Astrocyte of the cerebellum (primary cell): Measurements from ENCODE around the gene CORO7.

Experiments
- DNase-seq: peaks from one replicate; pipeline ENCODE4 v3.0.0-alpha.2; 2011; ENCODE audit warnings: low read depth
- H3K4me3 ChIP-seq: 2 replicates; pipeline ENCODE4 v1.5.1; 2011; ENCODE audit warnings: mild to moderate bottlenecking, low read depth, low read length, moderate library complexity
- in situ Hi-C: cut with HindIII; loops from 2 replicates; pipeline ENCODE4 v1.10.0; 2017; ENCODE audit warnings: low sequenced_read_pairs
- TF ChIP-seq, protein P1 (sequence below): IDR thresholded peaks from 2 replicates; pipeline ENCODE4 v1.5.1; 2012; ENCODE audit warnings: low read length, low read depth, moderate library complexity, mild to moderate bottlenecking; ENCODE audit errors: missing control alignments

CORO7 gene

DNA sequence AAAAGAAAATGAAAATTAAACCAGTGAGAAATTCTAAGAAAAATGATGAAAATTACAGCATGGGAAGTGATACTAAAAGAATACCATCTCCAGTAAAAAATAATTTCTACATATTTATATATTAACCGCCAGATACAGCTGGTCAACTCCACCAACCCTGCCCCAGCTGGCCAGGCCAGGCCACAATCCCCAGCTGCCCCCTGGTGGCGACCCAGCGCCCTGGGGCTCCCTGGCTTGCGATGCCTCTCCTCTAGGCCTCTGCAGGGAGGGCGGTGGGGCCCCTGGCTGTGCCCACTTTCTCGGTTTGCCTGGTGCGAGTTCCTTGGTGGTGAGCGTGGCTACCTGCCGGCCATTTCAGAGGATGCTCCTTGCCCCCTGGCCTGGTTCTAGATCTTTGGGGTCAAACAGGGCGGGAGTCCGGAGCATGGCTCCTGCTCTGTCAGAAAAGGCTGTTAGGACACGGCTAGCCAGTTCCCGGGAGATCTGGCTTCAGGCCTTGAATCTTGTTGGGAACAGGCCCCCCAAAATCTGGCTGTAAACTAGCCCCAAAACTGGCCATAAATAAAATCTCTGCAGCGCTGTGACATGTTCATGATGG, 86.0 kb downstream of the CORO7 start:
- in situ Hi-C loops = no loop called here
- H3K4me3 ChIP-seq = no peak overlapping the region
- TF ChIP-seq, protein P1, sequence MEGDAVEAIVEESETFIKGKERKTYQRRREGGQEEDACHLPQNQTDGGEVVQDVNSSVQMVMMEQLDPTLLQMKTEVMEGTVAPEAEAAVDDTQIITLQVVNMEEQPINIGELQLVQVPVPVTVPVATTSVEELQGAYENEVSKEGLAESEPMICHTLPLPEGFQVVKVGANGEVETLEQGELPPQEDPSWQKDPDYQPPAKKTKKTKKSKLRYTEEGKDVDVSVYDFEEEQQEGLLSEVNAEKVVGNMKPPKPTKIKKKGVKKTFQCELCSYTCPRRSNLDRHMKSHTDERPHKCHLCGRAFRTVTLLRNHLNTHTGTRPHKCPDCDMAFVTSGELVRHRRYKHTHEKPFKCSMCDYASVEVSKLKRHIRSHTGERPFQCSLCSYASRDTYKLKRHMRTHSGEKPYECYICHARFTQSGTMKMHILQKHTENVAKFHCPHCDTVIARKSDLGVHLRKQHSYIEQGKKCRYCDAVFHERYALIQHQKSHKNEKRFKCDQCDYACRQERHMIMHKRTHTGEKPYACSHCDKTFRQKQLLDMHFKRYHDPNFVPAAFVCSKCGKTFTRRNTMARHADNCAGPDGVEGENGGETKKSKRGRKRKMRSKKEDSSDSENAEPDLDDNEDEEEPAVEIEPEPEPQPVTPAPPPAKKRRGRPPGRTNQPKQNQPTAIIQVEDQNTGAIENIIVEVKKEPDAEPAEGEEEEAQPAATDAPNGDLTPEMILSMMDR = peak; percentile 96
- no peak for DNase-seq

DNA sequence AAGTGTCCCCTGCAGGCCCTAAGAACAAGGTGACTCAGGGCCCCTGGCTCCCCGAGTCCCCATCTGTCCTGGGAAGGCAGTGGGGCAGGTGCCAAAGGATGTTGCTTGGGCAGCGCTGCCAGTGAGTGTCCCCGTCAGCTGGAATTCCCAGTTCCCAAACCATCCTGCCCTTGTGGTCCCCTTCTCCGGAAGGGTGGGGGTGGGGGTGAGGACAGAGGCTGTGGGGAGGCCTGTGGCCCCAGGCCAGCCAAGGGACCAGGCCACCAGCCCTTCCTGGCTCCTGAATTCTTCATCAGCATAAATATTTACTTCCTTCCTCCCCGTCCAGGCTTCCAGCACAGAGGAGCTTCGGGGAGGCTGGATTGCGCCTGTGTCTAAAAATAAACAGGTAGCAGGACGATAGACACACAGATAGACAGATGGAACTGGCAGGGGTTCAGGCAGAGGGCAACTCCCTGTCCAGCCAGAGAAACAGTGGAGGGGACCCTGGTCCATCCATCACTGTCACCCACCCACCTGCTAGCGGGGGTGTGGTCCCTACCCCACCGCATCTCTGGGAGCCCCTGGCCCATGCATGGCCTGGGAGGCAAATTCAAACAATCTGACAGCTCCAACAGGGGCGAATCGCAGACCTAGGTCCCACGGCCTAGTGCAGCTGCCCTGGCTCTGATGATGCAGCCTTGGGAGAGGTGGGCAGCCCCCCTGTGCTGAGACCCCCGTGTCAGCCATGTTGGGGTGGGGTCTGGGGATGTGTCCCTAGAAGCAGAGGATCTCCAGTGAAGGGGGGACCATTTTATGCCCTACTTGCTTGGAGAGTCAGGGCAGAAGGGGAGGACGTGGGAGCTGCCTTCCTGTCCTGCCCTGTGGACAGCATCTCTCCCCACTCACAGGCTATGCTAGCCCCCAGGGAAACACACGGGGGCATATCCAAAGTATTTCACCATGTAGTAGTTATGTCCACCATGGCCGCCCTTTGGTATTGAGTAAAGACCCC, 87.3 kb downstream of the CORO7 start:
- H3K4me3 ChIP-seq = no peak overlapping the region
- in situ Hi-C loops = no loop called here
- TF ChIP-seq, protein P1 = no peak
- DNase-seq = no peak

DNA sequence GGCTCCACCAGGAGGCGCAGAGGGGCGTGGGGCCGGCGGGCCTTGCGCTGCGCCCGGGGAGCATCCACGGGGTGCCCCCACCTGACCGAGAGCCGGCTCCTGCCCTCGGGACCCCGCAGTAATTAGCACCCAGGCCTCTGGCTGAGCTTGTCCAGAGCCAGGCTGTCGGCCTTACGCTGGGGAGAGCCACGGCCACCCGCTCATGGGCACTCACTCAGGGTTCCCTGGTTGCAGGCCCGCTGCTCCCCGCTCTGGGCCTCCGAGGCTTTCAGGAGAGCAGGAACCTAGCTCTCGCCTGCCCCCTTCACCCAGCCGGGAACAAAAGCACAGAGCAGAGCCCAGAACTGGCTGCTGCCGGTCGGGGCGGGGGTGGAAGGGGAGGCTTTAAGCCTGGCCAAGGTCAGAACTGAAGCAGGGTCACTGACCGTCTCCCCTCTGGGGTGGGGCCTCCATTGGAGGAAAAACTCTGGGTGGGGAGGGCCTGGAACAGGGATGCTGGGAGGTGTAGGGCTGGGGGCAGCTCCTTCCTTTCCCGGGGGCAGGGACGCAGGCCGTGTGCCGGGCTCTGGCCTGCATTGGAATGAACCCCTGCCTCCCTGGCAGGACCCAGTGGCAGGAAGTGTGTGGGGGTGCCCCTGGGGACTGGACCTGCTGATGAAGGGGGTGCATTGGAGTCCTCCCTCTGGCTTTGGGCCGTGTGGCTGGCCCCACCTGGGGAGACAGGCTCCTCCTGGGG, 88.2 kb downstream of the CORO7 start:
- TF ChIP-seq, protein P1 = peak; percentile 69
- in situ Hi-C loops = no loop called here
- H3K4me3 ChIP-seq = peak overlapping the region; percentile 25
- DNase-seq = no peak

DNA sequence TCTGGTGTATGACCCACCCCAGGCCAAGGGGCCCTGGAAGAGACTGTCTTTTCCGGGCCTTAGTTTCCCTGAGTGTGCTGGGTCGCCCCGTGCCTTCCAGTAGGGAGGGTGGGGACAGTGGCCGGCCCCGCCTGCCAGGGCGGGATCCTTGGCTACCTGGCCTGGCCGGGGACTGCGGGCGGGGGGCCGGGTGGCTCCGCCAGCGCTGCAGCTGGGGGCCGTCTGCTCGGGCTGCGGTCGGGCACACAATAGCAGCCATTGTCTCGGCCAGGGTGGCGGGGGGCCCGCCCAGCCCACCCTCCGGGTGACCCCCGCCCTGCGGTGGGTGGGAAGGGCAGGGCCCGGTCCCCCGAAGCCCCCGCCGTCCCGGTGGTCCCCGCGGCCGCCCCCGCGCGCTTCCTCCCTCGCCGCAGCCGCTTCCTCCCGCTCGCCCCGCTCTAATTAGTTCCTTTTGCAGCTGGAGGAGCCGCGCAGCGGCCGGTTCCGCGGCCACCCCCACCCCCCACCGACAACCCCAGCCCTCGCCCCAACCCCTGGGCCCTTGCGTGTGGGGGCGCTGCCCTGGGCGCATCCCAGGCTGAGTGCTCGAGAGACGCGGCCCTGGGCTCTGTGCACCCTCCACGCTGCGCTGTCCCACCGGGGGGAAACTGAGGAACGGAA, 88.9 kb downstream of the CORO7 start:
- in situ Hi-C loops = no loop called here
- peak overlapping the region; percentile 25 for H3K4me3 ChIP-seq
- TF ChIP-seq, protein P1 = no peak
- no peak for DNase-seq

DNA sequence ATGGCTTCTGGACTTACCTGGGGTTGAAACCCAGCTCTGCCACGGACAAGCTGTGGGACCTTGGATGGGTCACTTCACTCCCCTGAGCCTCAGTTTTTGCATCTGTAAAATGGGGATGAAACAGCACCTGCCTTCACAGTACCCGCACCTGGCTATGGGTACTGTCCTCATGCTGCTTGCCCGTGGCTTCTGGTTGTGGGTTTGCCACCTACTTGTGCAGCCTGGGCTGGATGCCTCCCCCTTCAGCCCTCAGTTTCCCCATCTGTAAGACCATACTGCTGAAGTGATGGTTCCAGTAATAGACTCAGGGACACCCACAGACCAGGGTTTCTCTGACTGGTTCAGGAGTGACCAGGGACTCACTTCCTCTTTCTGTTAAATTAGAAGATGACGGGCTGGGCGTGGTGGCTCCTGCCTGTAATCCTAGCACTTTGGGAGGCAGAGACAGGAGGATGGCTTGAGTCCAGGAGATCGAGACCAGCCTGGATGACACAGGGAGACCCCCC, 91.1 kb downstream of the CORO7 start:
- DNase-seq = no peak
- H3K4me3 ChIP-seq = no peak overlapping the region
- in situ Hi-C loops = no loop called here
- TF ChIP-seq, protein P1 = no peak
